SH-SY5Y (cell line): Measurements from ENCODE around the gene CLEC1A.

Source experiments
- GATA2 ChIP-seq: IDR thresholded peaks from 2 replicates; pipeline ENCODE4 v1.6.1; 2011; ENCODE audit warnings: mild to moderate bottlenecking, low read depth, low read length
- GATA3 ChIP-seq: IDR thresholded peaks from 2 replicates; pipeline ENCODE4 v1.6.1; 2011; ENCODE audit warnings: low read depth, mild to moderate bottlenecking, low read length, moderate library complexity

DNA sequence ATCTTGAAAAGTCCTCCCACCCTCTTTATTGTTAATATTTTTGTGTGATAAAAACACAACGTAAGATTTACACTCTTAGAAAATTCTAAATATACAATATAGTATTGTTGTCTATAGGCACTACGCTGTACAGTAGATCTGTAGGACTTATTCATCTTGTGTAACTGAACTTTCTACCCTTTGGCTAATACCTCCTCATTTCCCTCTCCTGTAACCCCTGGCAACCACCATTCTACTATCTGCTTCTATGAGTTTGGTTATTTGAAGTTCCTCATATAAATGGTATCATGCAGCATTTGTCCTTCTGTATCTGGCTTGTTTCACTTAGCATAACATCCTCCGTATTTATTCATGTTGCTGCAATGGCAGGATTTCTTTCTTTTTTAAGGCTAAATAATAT lies 73.5 kb downstream of the CLEC1A start:
- TF ChIP-seq GATA2 (no peak), GATA3 (no peak)
